H1 (cell line): ENCODE measurements around the gene CYP4V2. TPM values are rescaled to one million over a fixed set of nuclear protein-coding genes. Genes with fewer than 3 reads are reported as not detected.

ENCODE experiments used
- BRCA1 ChIP-seq: IDR thresholded peaks from 2 replicates; pipeline ENCODE4 v1.6.1; 2012; ENCODE audit warnings: low read depth, low read length, improper control_type of control experiment
- CEBPB ChIP-seq: IDR thresholded peaks from 2 replicates; pipeline ENCODE4 v1.6.1; 2012; ENCODE audit warnings: low read depth, low read length
- CREB1 ChIP-seq: IDR thresholded peaks from 2 replicates; pipeline ENCODE4 v1.6.1; 2012; ENCODE audit warnings: inconsistent platforms
- CTBP2 ChIP-seq: IDR thresholded peaks from 2 replicates; pipeline ENCODE4 v1.7.0; 2011; ENCODE audit warnings: borderline replicate concordance, mild to moderate bottlenecking, moderate library complexity, mixed read lengths, low read length; ENCODE audit not compliant: insufficient read depth, insufficient read length
- EGR1 ChIP-seq: IDR thresholded peaks from 2 replicates; pipeline ENCODE4 v1.6.1; 2011; ENCODE audit warnings: low read depth, low read length, borderline replicate concordance
- EP300 ChIP-seq, 2 experiments: IDR thresholded peaks; 1 replicate in 1 of 2; 2 replicates in 1 of 2; pipeline ENCODE4 v1.6.1; 2011 to 2012; ENCODE audit warnings: low read depth in 2 of 2, low read length in 2 of 2, mild to moderate bottlenecking in 2 of 2, borderline replicate concordance in 1 of 2, inconsistent platforms in 1 of 2, moderate library complexity in 1 of 2
- EZH2 ChIP-seq: fragments of 200-600 bp; sonication (generic); IDR thresholded peaks from 2 replicates; pipeline ENCODE4 v1.7.1; 2012; ENCODE audit warnings: low read depth, mild to moderate bottlenecking, moderate library complexity, low read length, inconsistent platforms; ENCODE audit not compliant: severe bottlenecking
- GTF2F1 ChIP-seq: IDR thresholded peaks from 2 replicates; pipeline ENCODE4 v1.6.1; 2012; ENCODE audit warnings: low read depth, low read length, improper control_type of control experiment, borderline replicate concordance
- JUN ChIP-seq: IDR thresholded peaks from 2 replicates; pipeline ENCODE4 v1.6.1; 2011; ENCODE audit warnings: low read depth, mild to moderate bottlenecking, improper control_type of control experiment, low read length
- MAFK ChIP-seq: IDR thresholded peaks from 2 replicates; pipeline ENCODE4 v1.6.1; 2012; ENCODE audit warnings: low read depth, mild to moderate bottlenecking, improper control_type of control experiment, low read length
- NANOG ChIP-seq: IDR thresholded peaks from 2 replicates; pipeline ENCODE4 v1.6.1; 2011; ENCODE audit warnings: low read length, low read depth, mild to moderate bottlenecking, inconsistent platforms; ENCODE audit not compliant: insufficient read depth, poor library complexity, severe bottlenecking
- POLR2A ChIP-seq, 2 experiments: IDR thresholded peaks; 1 replicate in 1 of 2; 2 replicates in 1 of 2; pipeline ENCODE4 v1.6.1; 2011; ENCODE audit warnings: low read depth in 2 of 2, low read length in 2 of 2, mild to moderate bottlenecking in 2 of 2; ENCODE audit errors: control extremely low read depth in 1 of 2
- SAP30 ChIP-seq: fragments of 300-600 bp; sonication (generic); IDR thresholded peaks from 2 replicates; pipeline ENCODE4 v1.7.1; 2012; ENCODE audit warnings: low read length, moderate library complexity, mild to moderate bottlenecking, inconsistent platforms; ENCODE audit not compliant: insufficient read depth, insufficient replicate concordance
- SIN3A ChIP-seq, 2 experiments: IDR thresholded peaks in 1 of 2; conservative IDR thresholded peaks in 1 of 2; 2 replicates each; pipeline ENCODE4 v1.6.1; 2011 to 2012; ENCODE audit warnings: low read length in 2 of 2, improper control_type of control experiment in 1 of 2, low read depth in 1 of 2, mild to moderate bottlenecking in 1 of 2
- SIX5 ChIP-seq: IDR thresholded peaks from 2 replicates; pipeline ENCODE4 v1.6.1; 2011; ENCODE audit warnings: mild to moderate bottlenecking, low read depth, low read length
- SP1 ChIP-seq: IDR thresholded peaks from 2 replicates; pipeline ENCODE4 v1.6.1; 2011; ENCODE audit warnings: low read depth, low read length
- SP4 ChIP-seq: IDR thresholded peaks from 2 replicates; pipeline ENCODE4 v1.6.1; 2012; ENCODE audit warnings: low read length, inconsistent platforms
- SRF ChIP-seq: IDR thresholded peaks from 2 replicates; pipeline ENCODE4 v1.6.1; 2011; ENCODE audit warnings: mild to moderate bottlenecking, low read depth, low read length, moderate library complexity
- SUZ12 ChIP-seq: fragments of 200-600 bp; sonication (generic); IDR thresholded peaks from 2 replicates; pipeline ENCODE4 v1.6.1; 2012; ENCODE audit warnings: mild to moderate bottlenecking, inconsistent platforms, low read length, moderate library complexity, mixed read lengths
- TAF7 ChIP-seq: optimal IDR thresholded peaks from 2 replicates; pipeline ENCODE3; 2011; ENCODE audit warnings: low read depth, mild to moderate bottlenecking, inconsistent platforms, low read length, moderate library complexity, borderline replicate concordance
- TCF12 ChIP-seq: IDR thresholded peaks from 2 replicates; pipeline ENCODE4 v1.6.1; 2011; ENCODE audit warnings: low read depth, mild to moderate bottlenecking, low read length
- ZNF274 ChIP-seq: IDR thresholded peaks from 2 replicates; pipeline ENCODE4 v1.7.0; 2012; ENCODE audit warnings: low read length, borderline replicate concordance; ENCODE audit errors: extremely low read depth
- polyA plus RNA-seq, 7 experiments: library from polyadenylated mRNA; depleted of rRNA in 3 of 7; stranded (reverse) in 5 of 7; unstranded in 2 of 7; fragments of >200 nt in 5 of 7; fragments of 200-250 nt in 2 of 7; gene quantifications; 1 replicate in 5 of 7; 2 replicates in 1 of 7; 4 replicates in 1 of 7; pipeline versions ENCODE4 v1.2.1 to v1.2.3, GENCODE V29; 2011 to 2013; ENCODE audit warnings: missing spikeins in 2 of 7, mixed read lengths in 2 of 7
- total RNA-seq: library from RNA; stranded (reverse); fragmentation: NEBNext Ultra II Directional; extraction: Animal tissue kit (Norgen Biotek cat#: 25700); gene quantifications from 2 replicates; pipeline ENCODE4 v1.2.1, GENCODE V29; 2021

The CYP4V2 gene
- total and polyA plus RNA-seq, 2 of the 8 experiments (the other 6 are each of a cell fraction or from before 2014, with no cell fraction given) = 0.65 to 1.0 TPM

DNA sequence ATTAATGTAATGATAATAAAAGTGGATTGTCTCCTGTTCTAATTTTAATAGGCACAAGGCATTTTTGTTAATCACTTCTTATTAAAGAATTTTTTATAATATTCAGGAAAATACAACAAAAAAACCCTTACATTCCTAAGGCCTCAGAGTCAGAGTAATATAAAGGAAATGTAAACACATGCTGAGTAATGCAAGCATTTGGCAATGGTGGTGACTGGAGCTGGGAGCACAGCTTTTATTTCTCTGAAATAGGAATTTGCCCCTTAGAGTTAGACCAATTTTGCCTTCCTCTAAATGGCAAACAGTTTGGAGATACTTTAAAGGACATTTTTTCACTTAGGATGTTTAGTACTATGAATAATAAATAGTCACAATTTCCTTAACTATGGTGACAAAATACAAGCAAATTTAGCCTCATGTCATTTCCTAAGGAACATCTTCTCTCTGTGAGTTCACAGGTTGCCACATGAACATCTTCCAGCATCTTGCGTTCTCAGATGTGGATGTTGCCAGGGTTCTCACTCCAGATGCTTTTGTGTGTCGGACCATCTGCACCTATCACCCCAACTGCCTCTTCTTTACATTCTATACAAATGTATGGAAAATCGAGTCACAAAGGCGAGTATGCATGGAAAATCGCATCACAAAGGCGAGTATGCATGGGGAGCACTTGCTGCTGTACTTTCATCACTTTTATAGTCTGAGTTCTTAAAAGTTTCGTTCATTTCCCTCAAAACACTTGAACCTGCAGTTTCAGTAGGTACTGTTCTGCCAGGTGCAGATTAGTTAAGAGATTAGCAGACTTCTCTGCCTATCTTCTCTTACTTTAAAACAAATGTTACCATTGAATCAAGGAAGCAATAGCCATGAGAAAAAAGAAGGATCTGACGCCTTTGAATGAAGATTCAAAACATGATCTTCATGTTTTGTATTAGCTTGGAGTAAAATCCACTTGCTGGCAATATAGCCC is 58.7 kb downstream of the CYP4V2 start (continued):
- TF ChIP-seq CTBP2 (no peak), TAF7 (peak; percentile 74), GTF2F1 (peak; percentile 28; the same call in 1 of the 2 replicates), BRCA1 (no peak), SIX5 (no peak), SAP30 (no peak), SIN3A (conservative IDR thresholded peaks at IDR 0.05 in 1 of 2, IDR thresholded peaks at IDR 0.05 in 1 of 2; ENCODE audit: low read depth in 1 of 2, low read length in 2 of 2) (no peak), CREB1 (peak; percentile 50; the same call in 1 of the 2 replicates), EP300 (IDR thresholded peaks at IDR 0.05; ENCODE audit: borderline replicate concordance in 1 of 2, low read depth in 2 of 2, low read length in 2 of 2) (peak in 1 of 2 experiments; percentile 91; a peak in 1 of 3 replicates), JUN (no peak), TCF12 (peak; percentile 90; the same call in 1 of the 2 replicates), EZH2 (no peak), SUZ12 (no peak), CEBPB (no peak), POLR2A (IDR thresholded peaks at IDR 0.05; ENCODE audit: control extremely low read depth in 1 of 2, low read depth in 2 of 2, low read length in 2 of 2) (peak; percentile 66 to 78), SP1 (peak; percentile 71; the same call in 1 of the 2 replicates), SRF (no peak), NANOG (peak; percentile 85), ZNF274 (no peak), EGR1 (no peak), MAFK (peak; percentile 18; the same call in 1 of the 2 replicates), SP4 (no peak)
